OCI-LY7 (cell line): ENCODE measurements around the gene ITSN1. TPM values are rescaled to one million over a fixed set of nuclear protein-coding genes. Genes with fewer than 3 reads are reported as not detected.
"Not testable (repeated sequence)": the region's sequence is repeated elsewhere in the genome, so short reads cannot be mapped to it uniquely, and the experiment has no call there.

Source experiments
- BruUV-seq: library from RNA; stranded (reverse); fragments of 400-500 nt; replicated peaks from 2 replicates; lab custom pipeline; 2021; lab: Mats Ljungman, UMichigan
- CTCF ChIA-PET: fragments of 300-600 bp; sonication (Branson Sonifier 250); formaldehyde crosslinking; loops from one replicate; lab custom pipeline; 2022; ENCODE audit warnings: antibody characterized with exemption; ENCODE audit not compliant: unreplicated experiment; lab: Charles Lee
- POLR2A ChIA-PET: fragments of 300-600 bp; sonication (Branson Sonifier 250); formaldehyde crosslinking; loops from one replicate; lab custom pipeline; 2022; ENCODE audit warnings: antibody characterized with exemption; lab: Charles Lee
- DNase-seq: peaks from one replicate; pipeline ENCODE4 v3.0.0-alpha.2; 2015; ENCODE audit warnings: low spot score
- H2AFZ ChIP-seq: fragments of 200-600 bp; sonication (generic), shearing (Covaris generic); 2 replicates; pipeline ENCODE4 v1.6.1; 2014; ENCODE audit warnings: mild to moderate bottlenecking, antibody characterized with exemption, low read length, moderate library complexity
- H3K27ac ChIP-seq: fragments of 200-600 bp; sonication (generic); 2 replicates; pipeline ENCODE4 v1.5.1; 2014; ENCODE audit warnings: mixed run types, low read depth, mild to moderate bottlenecking, moderate library complexity, low read length, inconsistent platforms; ENCODE audit not compliant: poor library complexity, severe bottlenecking
- H3K36me3 ChIP-seq: fragments of 200-600 bp; sonication (generic); 2 replicates; pipeline ENCODE4 v1.6.1; 2014; ENCODE audit warnings: mild to moderate bottlenecking, antibody characterized with exemption, low read length, moderate library complexity, mixed read lengths; ENCODE audit not compliant: insufficient read depth
- H3K4me1 ChIP-seq: fragments of 200-600 bp; sonication (generic); 2 replicates; pipeline ENCODE4 v1.5.1; 2014; ENCODE audit warnings: mild to moderate bottlenecking, low read length; ENCODE audit not compliant: insufficient read depth, poor library complexity, severe bottlenecking
- H3K4me2 ChIP-seq: fragments of 200-600 bp; sonication (generic); 2 replicates; pipeline ENCODE4 v1.6.1; 2014; ENCODE audit warnings: mild to moderate bottlenecking, low read length
- H3K4me3 ChIP-seq: fragments of 200-600 bp; sonication (generic); 2 replicates; pipeline ENCODE4 v1.5.1; 2014; ENCODE audit warnings: mild to moderate bottlenecking, low read depth, low read length; ENCODE audit not compliant: poor library complexity, severe bottlenecking
- H3K79me2 ChIP-seq: fragments of 200-600 bp; sonication (generic); 2 replicates; pipeline ENCODE4 v1.6.1; 2016; ENCODE audit warnings: low read depth, mild to moderate bottlenecking, low read length, moderate library complexity, mixed read lengths; ENCODE audit not compliant: insufficient read depth
- H3K9me2 ChIP-seq: fragments of 200-600 bp; sonication (generic); 2 replicates; pipeline ENCODE4 v1.6.1; 2016; ENCODE audit warnings: mild to moderate bottlenecking, low read length, mixed read lengths; ENCODE audit not compliant: insufficient read depth
- H3K9me3 ChIP-seq: fragments of 200-600 bp; sonication (generic); 2 replicates; pipeline ENCODE4 v1.6.1; 2014; ENCODE audit warnings: mild to moderate bottlenecking, mixed run types, low read length, mixed read lengths
- H4K20me1 ChIP-seq: fragments of 200-600 bp; sonication (generic); 2 replicates; pipeline ENCODE4 v1.6.1; 2014; ENCODE audit warnings: mild to moderate bottlenecking, antibody characterized with exemption, low read length, moderate library complexity, mixed read lengths; ENCODE audit not compliant: insufficient read depth
- EZH2phosphoT487 ChIP-seq: fragments of 200-600 bp; sonication (generic); IDR thresholded peaks from 2 replicates; pipeline ENCODE4 v1.6.1; 2018; ENCODE audit warnings: low read depth, borderline replicate concordance, mild to moderate bottlenecking, mixed run types, antibody characterized with exemption, low read length, moderate library complexity, mixed read lengths
- intact Hi-C: fragments of 100-400 bp; cut with micrococcal nuclease; formaldehyde crosslinking; loops from one replicate; pipeline ENCODE4 v1.10.0; 2022; ENCODE audit not compliant: unreplicated experiment
- total RNA-seq, 2 experiments: library from RNA; depleted of rRNA in 1 of 2; stranded (reverse); fragments of >200 nt in 1 of 2; shearing (Covaris generic) in 1 of 2; gene quantifications; 2 replicates each; pipeline ENCODE4 v1.2.3, GENCODE V29; 2014 to 2022
- TF ChIP-seq, protein P1 (sequence below): fragments of 200-600 bp; sonication (generic); conservative IDR thresholded peaks from 2 replicates; pipeline ENCODE4 v1.5.1; 2014; ENCODE audit warnings: mild to moderate bottlenecking, antibody characterized with exemption, low read length, moderate library complexity, mixed read lengths

ITSN1 gene
- total RNA-seq, 2 experiments from 2014 or later, result 0.60 to 5.9 TPM

DNA sequence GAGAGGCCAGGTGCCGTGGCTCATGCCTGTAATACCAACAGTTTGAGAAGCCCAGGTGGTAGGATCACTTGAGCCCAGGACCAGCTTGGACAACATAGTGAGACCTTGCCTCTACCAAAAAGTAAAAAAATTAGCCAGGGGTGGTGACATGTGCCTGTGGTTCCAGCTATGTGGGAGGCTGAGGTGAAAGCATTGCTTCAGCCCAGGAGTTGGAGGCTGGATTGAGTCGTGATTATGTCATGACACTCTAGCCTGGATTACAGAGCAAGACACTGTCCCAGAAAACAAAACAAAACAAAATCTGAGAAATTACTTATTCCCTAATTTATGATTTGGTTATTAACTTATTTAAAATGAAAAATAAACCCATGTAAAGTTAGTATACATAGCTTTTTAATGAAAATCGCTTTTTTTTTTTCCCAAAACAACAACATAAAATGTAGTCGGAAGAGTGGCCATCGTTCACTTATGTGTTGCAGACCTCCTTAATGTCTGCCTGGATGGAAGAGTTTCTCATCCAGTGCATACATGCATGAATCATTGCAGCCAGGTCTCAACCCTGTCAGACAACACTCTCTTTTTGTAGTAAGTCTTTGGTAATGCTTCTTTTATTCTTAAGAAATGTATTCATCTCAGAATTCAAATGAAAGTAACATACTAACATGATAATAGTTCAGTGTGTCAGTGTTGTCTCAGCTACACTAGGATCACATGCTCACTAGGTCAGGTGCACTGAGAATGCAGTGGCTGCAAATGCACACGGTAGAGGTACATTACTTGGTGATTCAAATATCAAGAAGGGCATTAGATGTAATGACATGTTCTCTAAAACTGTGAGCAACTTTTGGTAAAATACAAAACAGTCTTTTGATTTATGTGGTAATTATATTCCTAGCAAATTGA is 28.0 kb downstream of the ITSN1 start:
- POLR2A ChIA-PET, result no interaction called here
- no peaks in the 10 kb centered on the region for H3K9me2 ChIP-seq
- TF ChIP-seq EZH2phosphoT487, result no peak
- TF ChIP-seq, protein P1, sequence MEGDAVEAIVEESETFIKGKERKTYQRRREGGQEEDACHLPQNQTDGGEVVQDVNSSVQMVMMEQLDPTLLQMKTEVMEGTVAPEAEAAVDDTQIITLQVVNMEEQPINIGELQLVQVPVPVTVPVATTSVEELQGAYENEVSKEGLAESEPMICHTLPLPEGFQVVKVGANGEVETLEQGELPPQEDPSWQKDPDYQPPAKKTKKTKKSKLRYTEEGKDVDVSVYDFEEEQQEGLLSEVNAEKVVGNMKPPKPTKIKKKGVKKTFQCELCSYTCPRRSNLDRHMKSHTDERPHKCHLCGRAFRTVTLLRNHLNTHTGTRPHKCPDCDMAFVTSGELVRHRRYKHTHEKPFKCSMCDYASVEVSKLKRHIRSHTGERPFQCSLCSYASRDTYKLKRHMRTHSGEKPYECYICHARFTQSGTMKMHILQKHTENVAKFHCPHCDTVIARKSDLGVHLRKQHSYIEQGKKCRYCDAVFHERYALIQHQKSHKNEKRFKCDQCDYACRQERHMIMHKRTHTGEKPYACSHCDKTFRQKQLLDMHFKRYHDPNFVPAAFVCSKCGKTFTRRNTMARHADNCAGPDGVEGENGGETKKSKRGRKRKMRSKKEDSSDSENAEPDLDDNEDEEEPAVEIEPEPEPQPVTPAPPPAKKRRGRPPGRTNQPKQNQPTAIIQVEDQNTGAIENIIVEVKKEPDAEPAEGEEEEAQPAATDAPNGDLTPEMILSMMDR, result no peak

DNA sequence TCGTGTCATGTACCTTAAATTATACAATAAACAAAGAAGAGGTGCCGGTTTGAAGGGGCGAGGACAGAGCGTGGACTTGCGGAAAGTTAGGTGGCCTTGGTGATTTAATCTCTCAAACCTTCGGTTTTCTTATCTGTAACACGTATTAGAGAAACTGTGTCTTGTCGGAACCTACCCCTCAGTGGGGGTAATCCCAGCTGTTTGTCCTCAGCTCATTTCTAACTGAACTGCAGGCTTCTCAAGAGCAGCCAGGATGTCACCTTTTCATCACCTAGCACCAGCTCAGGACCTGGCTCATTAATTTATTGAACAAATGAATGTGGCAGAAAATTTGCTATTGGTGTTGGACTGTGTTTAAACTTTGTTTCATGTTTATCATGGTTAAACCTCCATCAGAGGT is 31.2 kb downstream of the ITSN1 start:
- H2AFZ ChIP-seq, result no peak overlapping the region
- H3K36me3 ChIP-seq, result no peaks in the 10 kb centered on the region
- no peak overlapping the region for H3K4me3 ChIP-seq
- H4K20me1 ChIP-seq, result no peaks in the 10 kb centered on the region
- H3K4me2 ChIP-seq, result no peak overlapping the region
- DNase-seq, result no peak
- TF ChIP-seq, protein P1, result no peak
- no peak for TF ChIP-seq EZH2phosphoT487
- no peaks in the 10 kb centered on the region for H3K4me1 ChIP-seq
- ChIA-PET CTCF (no interaction called here), POLR2A (interaction anchor here (0.6 kb wide), 1 partner anchor 79 kb away, joined by 7 read pairs; no protein-coding TSS in a partner anchor)
- H3K27ac ChIP-seq, result no peak overlapping the region
- intact Hi-C loops, result no loop called here
- no TSS peak for BruUV-seq
- H3K9me2 ChIP-seq, result no peaks in the 10 kb centered on the region
- H3K9me3 ChIP-seq, result no peaks in the 10 kb centered on the region
- no peaks in the 10 kb centered on the region for H3K79me2 ChIP-seq

More for the DNA sequence above, 28.0 kb downstream of the ITSN1 start:
- Histone ChIP-seq H2AFZ (no peak overlapping the region), H3K4me3 (no peak overlapping the region), H3K36me3 (no peaks in the 10 kb centered on the region), H3K4me2 (no peak overlapping the region), H3K9me3 (no peaks in the 10 kb centered on the region), H3K79me2 (no peaks in the 10 kb centered on the region), H4K20me1 (no peaks in the 10 kb centered on the region), H3K4me1 (no peaks in the 10 kb centered on the region), H3K27ac (no peak overlapping the region)
- no peak for DNase-seq
- intact Hi-C loops, result no loop called here
- no TSS peak for BruUV-seq
- CTCF ChIA-PET, result no interaction called here

DNA sequence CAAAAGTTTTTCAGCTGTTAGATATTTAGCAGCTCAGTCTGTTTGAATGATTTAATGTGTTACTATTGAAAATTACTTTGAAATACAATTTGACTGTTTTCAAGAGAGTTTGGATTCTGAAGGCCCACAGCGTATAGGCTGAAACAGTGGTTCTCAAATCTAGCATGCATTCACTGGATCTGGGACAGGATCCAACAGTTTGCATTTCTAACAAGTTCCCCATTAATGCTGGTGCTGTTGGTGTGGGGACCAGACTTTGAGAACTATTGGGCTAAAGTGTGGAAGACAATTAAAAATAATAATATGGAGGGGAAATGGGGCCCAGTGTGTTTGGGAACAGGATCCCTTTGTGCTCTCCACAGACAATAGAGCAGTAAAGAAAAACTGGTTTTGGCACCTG is 31.9 kb downstream of the ITSN1 start:
- intact Hi-C loops, result no loop called here
- H3K4me3 ChIP-seq, result no peak overlapping the region
- H3K9me3 ChIP-seq, result no peaks in the 10 kb centered on the region
- H3K9me2 ChIP-seq, result no peaks in the 10 kb centered on the region
- ChIA-PET CTCF (no interaction called here), POLR2A (no interaction called here)
- H4K20me1 ChIP-seq, result no peaks in the 10 kb centered on the region
- H2AFZ ChIP-seq, result no peak overlapping the region
- DNase-seq, result no peak
- no TSS peak for BruUV-seq
- no peaks in the 10 kb centered on the region for H3K36me3 ChIP-seq
- no peak for TF ChIP-seq EZH2phosphoT487
- TF ChIP-seq, protein P1, result no peak
- no peaks in the 10 kb centered on the region for H3K79me2 ChIP-seq
- H3K4me2 ChIP-seq, result no peak overlapping the region
- H3K4me1 ChIP-seq, result no peaks in the 10 kb centered on the region
- no peak overlapping the region for H3K27ac ChIP-seq

DNA sequence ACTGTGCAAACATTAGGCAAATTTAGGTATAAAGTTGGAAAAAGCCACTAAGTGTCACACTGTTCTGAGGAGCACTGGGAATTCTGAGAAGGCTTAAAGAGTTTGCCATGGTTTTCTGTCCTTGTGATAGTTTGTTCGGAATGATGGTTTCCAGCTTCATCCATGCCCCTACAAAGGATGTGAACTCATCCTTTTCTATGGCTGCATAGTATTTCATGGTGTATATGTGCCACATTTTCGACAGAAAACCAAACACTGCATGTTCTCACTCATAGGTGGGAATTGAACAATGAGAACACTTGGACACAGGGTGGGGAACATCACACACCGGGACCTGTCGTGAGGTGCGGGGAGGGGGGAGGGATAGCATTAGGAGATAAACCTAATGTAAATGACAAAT is 34.4 kb downstream of the ITSN1 start:
- H3K4me2 ChIP-seq, BruUV-seq, intact Hi-C loops, H3K9me2 ChIP-seq, H3K4me3 ChIP-seq, POLR2A ChIA-PET, H3K9me3 ChIP-seq, H3K79me2 ChIP-seq, H2AFZ ChIP-seq, H4K20me1 ChIP-seq, H3K4me1 ChIP-seq, H3K36me3 ChIP-seq, H3K27ac ChIP-seq, DNase-seq, CTCF ChIA-PET: not testable (repeated sequence)
